SW480 (cell line): Measurements from ENCODE around the gene KCNQ5.

Experiments used
- DNase-seq: peaks from one replicate; pipeline ENCODE4 v3.0.0-alpha.2; 2016; ENCODE audit warnings: low spot score

The KCNQ5 gene

DNA sequence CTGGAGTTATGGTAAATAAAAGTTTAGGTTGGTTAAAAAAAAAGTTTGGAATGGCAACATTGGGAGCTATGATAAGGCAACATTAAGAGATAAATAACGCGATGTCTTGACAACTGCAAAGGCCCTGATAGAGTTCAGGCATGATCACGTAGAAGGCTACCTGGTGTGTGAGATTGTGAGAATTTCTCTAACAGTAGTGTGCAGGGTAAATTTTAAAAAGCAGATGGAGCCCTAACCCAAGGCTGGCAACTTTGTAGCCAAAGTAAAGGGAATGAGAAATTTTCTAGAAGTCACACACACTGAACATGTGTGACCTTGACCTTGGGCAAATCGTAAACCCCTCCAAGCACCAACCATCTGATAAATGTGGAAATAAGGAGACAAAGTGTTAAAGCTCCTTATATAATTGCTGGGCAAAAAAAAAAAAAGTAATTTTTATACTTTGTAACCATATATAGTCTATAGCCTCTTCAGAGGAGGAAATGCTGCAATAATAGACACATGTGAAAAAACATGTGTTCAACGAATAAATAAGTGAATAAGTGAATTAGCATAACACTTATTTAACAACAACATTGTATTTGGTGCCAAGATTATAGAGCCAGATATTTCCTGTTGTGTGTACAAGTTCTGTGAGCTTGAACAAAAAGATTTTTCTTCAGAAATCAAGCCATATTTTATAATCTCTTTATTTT, 18.2 kb downstream of the KCNQ5 start:
- DNase-seq, result no peak

DNA sequence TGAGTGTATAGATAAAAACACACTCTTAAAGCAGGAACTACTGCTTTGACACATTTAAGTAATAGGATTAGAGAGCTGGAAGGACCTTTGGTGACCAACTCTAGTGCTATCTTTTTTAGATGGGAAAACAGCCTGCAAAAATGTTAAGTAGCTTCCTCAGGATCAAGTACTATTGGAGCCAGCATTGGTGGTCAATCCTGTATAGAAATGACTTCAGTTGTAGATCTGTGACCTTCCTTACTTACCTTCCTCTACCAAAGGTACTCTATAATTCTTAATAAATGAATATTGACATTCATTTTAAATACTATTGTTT, 18.7 kb downstream of the KCNQ5 start:
- DNase-seq, result no peak

DNA sequence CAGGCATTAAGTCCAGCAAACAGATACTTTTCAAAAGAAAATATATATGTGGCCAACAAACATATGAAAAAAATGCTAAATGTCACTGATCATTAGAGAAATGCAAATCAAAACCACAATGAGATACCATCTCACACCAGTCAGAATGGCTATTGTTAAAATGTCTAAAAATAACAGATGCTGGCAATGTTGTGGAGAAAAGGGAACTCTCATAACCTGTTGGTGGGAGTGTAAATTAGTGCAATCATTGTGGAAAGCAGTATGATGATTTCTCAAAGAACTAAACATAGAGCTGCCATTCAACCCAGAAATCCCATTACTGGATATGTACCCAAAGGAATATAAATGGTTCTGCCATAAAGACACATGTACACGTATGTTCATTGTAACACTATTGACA, 20.6 kb downstream of the KCNQ5 start:
- no peak for DNase-seq

DNA sequence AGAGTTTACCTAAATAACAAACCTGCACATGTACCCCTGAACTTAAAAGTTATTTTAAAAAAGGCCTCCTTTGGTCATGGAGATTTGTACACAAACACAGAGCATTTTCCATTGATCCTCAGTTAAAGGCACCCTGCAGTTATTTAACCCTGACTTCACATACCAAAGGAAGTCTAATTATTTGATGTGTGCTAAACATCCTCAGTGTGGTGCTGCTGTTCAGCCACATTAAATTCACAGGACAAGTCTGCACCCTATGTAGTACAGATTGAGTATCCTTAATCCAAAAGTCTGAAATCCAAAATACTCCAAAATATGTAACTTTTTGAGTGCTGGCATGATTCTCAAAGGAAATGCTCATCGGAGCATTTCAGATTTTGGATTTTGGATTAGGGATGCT, 21.4 kb downstream of the KCNQ5 start:
- no peak for DNase-seq

DNA sequence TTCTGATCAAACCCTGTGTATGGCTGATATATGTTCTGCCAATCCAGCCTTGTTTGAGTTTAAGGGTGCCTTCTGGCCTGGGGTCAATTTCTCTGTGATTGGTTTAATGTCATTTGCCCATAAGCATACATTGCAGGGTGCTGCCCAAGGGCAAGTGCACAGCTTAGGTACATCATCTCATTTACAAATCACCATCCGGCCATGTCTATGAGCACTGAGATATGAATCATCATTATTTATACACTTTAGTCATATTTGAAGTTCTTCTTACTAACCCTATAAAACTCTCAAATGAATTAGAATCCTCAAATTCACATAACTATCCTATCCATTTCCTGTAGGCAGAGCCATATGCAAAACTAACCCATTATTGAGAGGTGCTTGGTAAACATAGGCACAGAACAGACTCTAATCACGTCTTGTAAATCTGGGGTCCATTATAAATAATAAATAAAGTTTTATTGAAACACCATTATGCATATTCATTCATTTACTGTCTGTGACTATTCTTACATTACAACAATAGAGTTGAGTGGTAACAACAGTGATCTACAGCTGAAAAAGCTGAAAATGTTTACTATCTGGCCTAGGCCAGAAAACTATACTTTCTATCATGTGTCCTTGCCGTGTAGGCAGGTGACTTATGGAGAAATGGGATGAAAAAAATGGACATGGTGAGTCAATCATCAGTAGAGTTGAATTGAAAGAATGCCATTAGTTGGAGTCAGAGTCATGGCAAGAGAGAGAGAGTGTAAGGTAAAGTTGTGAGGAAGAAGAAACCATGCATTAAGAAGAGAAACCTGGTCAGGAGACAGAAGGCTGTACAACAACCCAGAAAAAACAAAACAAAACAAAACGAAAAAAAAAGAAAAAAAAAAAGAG, 25.0 kb downstream of the KCNQ5 start:
- no peak for DNase-seq

DNA sequence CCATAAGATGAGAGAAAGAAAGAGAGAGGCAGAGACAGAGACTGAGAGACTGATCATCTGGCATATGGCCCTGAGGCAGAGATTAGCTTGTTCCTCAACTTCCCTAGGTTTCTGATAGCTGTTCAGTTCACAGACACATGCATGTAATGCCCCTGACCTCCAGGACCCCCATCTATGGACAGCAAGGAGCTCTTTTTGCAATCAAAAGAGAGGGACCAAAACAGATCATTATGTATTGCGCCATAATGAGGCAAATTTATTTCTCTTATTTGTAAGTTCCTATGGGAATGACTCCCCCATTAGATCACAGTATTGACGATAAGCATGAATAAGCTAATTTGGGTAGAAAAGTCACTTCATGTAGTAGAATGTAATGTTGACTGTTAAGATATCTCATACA, 25.6 kb downstream of the KCNQ5 start:
- DNase-seq, result no peak

DNA sequence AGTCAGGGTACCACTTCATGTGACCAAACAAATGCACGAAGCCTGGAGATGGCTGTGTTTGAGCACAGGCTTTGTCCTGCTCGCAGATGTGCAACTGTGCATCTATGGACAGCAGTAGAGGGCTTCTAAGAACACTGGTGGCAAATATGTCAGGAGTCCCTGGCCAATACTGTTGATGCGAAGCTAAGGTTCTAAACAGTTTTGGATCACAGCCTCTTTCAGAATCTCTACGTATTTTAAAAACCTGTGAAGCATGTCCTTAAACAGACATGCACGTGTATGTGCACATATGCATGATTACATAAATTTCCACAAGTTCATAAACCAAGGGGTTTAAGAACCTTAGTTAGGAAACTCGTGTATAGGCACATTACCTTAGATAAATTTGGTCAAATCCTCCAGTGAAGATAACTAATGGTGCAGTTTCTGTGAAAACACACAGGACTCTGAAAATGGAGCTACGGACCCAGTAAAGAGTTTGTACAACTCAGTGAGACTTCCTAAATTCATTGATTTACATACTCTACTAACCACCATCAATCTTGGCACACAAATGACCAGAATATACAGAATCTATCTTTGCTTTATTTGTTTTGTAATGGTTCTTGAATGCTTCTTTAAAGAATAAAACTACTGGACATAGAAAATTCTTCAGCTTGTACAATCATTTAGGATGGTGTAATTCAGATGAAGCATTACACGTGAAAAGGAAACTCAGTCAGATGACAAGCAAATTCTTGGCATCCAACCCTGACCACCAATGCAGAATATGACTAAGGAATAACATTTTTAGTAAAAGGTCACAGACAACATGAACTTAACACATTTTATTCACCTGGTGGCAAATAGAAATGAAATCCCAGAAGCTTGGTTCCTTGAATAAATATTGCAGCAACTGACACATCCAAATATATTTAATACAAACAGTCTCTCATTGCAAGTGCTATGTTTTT, 27.4 kb downstream of the KCNQ5 start:
- no peak for DNase-seq

DNA sequence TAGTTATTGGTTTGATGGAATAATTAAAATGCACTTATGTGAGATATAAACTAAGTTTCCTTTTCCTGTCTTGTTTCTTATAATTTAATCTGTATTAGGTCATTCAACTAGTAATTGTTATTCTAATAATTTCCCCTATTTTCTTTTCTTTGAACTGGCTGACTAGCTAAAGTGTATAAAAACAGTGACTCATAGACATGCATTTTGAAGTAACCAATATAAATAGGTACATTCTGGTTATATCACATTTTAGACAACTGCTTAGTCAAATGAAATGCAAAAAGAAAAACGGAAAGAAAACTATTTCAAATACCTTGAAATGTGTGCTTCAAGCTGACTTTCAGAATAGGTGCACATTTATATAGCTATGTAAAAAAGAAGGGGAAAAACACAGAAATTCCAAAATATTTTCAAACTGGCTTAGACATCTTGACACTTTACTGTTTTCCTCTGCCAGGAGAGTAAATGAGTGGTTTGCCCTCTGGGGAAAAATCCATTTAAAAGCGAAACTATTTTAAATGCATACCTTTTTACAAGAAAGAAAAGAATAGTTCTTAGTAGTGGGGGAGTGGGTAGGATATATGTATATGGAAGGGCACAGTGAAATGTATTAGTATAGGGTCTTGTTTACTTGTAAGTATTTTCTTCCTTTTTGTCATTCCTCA, 28.3 kb downstream of the KCNQ5 start:
- no peak for DNase-seq

DNA sequence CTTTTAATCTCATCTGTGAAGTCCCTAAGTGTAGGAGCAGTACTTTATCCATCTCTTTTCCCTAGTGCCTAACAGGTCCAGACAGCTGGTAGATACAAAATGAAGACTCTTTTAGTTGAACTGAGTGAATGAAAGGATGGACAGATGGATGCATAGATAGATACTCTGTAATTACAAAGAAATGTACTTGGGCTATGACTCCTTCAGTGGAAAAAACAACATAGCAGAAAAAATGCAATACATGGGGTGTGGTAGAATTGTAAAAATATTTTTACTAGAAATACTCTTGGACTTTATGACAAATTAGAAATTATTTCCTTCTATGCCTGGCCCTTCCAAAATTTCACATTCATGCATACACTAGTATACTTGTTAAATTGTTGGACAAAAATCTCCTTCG, 29.3 kb downstream of the KCNQ5 start:
- no peak for DNase-seq

DNA sequence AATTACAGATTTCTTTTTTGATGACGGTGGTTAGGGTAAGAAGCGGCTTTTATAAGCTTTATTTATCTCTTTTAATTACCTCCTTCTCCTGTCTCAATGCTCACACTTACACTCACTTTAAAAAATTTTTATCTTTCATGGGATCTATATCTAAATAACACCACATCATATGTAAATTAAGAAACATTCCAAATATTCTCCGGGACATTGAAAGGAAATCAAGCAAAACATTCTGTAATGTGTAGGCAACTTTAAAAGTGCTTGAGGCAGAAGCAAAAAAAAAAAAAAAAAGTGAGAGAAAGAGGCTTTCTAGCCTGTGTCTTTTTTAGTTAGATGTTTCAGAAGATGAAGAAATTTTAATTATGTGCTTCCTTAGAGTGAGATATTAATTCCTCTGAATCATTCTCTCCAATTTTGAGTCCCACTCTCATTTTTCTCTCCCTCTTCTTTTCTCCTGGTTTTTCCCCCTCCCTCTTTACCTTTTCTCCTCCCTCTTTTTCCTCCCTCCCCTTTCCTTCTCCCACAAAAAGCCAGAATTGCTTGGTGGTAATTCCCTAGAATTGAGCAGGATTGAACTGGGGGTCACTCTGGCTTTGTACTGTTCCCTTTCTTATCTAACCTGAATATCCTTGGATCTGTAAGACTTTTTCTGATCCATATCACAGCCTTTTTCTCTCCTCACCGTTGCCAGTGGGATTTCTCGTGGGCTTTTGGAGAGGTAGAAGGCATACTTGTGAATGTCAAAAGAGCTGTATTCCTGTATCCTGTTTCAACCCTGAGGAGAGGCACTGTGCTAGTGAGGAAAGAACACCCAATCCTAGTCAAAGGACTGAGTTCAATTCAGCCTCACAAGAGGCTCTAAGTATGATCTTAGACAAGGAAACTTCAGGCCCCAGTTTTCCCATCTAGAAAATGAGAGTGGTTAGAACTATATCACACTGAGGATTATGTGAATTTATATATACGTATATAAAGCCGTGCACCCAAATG, 30.4 kb downstream of the KCNQ5 start:
- no peak for DNase-seq

DNA sequence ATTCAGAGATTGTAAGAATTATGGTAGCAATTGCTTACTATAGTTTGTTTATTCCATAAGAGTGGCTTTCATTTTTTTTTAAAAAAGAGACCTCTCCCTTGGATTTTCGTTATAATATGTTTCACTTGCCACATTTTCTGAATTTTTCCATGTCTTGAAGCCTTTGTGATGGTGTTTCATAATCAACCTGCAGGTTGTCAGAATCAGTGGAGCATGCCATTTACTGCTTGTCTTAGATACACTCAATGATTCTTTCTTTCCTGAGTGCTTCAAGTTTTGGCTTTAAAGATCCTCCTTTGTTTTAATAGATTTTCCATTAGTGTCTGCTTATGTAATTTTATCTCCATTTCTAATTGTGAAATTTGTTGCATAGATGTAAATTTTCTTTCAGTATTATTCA, 31.2 kb downstream of the KCNQ5 start:
- DNase-seq, result no peak

DNA sequence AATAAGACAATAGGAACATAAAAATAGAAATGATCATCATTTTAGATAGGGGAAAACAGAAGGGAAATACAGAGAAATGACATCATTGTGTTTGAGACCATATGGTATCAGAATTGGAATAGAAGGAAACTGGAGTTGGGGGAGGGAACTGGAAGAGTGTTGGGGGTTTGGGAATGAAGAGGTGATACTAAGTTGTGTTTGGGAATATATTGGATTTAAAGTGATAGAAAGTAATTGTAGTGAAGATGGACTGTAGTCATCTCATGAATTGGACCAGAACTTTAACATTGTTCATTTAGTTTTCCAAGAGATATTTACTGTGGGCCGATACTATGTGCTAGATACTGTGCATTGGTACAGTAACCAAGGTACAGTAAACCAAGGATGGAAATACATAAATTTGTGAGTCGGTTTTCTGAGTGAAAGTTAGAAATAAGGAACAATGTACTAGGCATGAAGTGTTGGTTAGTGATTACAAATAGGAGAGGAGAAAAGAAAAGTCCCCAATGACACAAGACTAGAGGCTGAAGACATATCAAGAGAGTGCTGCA, 32.3 kb downstream of the KCNQ5 start:
- DNase-seq, result no peak

DNA sequence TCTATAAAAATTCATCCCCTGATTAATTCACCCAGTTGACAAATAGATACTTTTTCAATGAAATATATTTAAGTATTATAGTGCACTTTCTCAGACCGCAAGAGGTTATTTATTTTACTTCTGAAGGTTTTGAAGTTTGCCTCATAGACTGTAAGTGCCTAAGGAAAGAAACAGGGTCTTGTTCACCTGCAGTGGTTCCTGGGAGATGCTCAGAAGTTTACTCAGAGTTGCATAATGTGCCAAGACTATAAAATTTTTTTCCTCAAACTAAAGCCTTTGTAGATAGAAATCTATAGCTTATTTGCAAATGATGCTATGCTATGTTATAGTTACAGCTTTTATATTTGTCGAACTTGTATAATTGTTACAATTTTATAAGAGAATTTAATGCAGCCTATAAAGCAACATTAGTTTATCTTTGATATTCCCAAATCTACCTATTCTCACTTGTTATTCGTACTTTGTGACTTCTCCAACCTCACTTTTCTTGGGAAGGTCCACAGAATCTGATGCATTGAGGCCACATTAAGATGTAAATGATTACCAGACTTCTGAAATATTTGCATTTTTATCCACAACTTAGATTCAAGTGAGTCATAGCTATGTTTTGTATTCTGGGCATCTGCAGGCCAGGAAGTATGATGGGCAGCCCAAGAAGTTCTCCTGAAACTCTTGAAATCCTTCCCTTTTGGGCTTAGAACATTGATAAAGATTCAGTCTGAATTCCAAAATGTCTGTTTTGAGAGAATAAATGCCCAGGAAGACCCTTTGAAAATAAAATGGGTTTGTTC, 35.7 kb downstream of the KCNQ5 start:
- no peak for DNase-seq

DNA sequence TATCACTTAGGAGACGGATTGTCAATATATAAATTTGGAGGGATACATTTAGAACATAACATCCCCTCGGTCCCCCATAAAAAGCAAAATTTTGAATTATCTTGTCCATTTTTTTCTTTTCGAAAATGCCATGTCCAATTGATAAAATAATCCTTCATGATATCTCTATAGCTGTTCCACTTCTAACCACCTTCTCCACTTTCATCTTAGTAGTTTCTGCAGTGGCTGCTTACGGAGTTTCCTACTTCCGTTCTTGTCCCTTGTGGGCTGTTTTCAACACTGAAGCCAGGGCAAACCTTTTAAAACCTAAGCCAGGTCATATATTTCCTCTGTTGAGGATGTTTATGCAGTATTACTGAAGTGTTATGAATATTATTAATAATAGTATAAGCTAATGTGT, 37.9 kb downstream of the KCNQ5 start:
- no peak for DNase-seq

DNA sequence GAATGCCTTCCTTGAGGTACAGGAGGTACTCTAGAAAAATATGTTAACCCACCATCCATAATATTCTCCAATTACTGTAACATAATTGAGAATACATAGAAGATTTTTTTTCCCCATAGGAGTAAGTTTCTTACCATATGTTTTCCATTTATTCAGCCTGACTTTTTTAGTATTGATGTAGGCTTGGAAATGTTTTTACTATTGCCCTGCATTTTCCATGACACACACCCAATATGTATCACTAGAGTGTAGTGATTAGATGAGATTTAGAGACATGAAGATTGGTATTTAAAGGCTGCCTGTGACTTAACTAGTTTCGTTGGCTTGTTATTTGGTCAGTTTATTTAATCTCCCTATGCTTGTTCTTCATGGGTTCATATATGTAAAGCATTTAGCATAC, 39.5 kb downstream of the KCNQ5 start:
- DNase-seq, result no peak

DNA sequence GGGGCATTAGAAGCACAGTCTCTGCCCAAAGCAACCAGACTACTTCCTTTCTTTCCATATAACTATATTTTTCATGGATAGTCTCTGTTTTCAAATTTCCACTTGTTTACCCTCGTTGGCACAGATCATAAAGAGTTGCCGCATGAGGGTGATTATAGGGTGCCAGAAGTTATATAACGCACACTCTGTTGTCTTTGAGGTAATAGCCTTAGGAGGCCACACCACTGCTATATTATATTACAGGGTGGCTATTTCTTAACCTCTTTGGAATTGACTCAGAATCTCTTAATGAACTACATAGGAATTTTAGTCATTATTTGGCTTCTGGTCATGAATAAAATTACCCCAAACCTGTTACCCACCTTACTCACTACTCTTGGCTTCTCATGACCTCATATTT, 43.7 kb downstream of the KCNQ5 start:
- DNase-seq, result no peak

DNA sequence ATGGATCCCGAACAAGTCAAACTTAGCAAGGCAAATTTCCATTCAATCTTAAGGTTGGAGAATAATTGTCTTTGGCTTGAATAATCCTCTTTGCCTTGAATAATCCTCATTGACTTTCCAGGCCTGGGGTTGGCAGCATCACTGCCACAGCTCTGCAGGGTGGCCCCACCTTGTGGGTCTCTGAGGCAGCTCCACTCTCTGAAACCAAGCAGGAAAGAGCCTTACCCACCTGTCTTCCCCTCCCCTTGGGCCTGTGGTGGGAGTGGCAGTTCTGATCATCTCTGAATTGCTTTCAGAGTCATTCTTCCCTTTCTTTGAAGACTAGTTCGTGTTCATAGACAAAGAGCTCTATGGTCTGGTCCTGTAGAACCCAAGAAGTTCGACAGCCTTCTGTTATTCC, 47.5 kb downstream of the KCNQ5 start:
- no peak for DNase-seq

DNA sequence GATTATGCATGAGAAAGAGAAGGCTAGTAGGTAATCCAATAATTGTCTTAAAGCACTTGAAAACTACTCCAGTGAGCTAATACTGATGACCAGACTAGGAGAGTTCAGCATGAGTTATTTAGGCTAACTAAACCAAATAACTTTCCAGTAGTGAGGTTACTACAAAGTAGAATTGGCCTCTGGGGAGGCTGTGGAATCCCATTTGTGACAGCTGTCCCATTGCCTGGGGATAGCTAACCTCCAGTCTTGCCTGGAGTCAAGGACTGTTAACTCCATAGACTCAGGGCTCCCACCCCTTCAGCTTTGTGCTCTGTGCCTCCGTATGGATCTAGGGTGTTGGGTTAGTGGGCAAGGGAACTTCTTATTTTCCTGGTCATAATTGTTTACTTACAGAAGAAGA, 51.0 kb downstream of the KCNQ5 start:
- no peak for DNase-seq

DNA sequence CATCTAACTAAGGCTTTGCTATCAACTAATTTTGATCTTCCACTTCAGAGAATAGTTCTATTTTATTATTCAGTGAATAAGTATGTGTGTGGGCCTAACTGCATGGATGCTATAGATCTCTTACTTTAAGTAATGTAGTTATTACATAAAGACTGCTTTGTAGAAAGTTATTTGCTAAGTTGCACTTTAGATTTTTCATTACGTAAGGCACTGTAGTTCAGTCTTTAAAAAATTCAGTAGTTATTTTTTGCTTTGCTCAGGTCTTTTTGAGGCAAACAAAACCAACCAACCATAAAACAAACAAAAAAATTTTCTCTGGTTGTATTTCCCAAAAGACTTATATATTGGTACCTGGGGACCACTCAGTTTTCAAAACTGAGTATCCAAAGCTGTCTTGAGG, 53.0 kb downstream of the KCNQ5 start:
- no peak for DNase-seq

DNA sequence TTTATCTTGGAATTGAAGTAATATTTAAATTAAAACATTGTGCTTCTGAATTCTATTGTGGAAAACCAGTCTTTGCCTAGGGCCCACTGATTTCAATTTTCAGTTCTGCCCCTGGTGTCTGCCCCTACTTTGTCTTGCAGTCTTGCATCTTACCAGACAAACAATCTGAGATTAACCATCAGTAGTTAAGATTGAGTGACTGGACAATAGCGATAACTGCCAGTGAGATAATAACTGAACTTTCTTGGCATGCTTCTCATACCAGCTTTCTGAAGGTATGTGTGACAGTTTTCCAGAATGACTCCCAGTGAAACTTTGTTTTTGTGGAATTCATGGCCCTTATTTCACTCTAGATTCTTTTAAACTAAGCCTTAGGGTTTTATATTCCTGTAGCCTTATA, 53.5 kb downstream of the KCNQ5 start:
- DNase-seq, result no peak
